Measurements from ENCODE around the gene KIAA1328. TPM values are rescaled to one million over a fixed set of nuclear protein-coding genes. Genes with fewer than 3 reads are reported as not detected.

KIAA1328 gene
- total RNA-seq, 4 donors from 2014 or later: 11.3 to 26.1 (median 15.3) TPM

DNA sequence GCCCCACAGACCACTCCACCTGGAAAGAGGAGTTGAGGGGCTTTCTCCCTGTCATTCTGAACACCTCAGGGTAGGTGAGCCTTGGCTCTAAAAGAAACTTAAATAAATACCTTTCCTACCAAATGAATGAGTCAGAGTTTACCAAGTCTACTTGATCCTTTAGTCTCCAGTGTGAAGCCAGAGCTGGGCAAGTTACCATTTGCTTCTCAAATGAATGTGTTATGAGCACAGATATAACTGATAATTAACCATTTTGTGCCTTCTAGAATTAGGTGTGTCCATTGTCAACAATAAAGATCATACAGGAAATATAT, 347.7 kb downstream of the KIAA1328 start:
- Histone ChIP-seq H3K4me1 (no peaks in the 10 kb centered on the region), H3K27ac (no peak overlapping the region), H3K27me3 (no peaks in the 10 kb centered on the region), H3K36me3 (peaks cover 0 to 17% of the 10 kb centered on the region in 2 donors), H3K4me3 (no peak overlapping the region), H3K9me3 (no peaks in the 10 kb centered on the region)
- ATAC-seq: no peak
- TF ChIP-seq POLR2A (IDR thresholded peaks at IDR 0.05) (no peak), POLR2AphosphoS5 (IDR thresholded peaks at IDR 0.05) (no peak), EP300 (IDR thresholded peaks at IDR 0.05) (no peak), CTCF (IDR thresholded peaks at IDR 0.05) (no peak)

- ATAC-seq: no peak
- Histone ChIP-seq H3K4me3 (no peak overlapping the region), H3K36me3 (peaks cover 0 to 4% of the 10 kb centered on the region in 2 donors), H3K9me3 (no peaks in the 10 kb centered on the region), H3K27ac (no peak overlapping the region), H3K4me1 (no peaks in the 10 kb centered on the region), H3K27me3 (no peaks in the 10 kb centered on the region)
- TF ChIP-seq CTCF (IDR thresholded peaks at IDR 0.05) (no peak), POLR2A (IDR thresholded peaks at IDR 0.05) (no peak), POLR2AphosphoS5 (IDR thresholded peaks at IDR 0.05) (no peak), EP300 (IDR thresholded peaks at IDR 0.05) (no peak)
These were observed 350.5 kb downstream of the KIAA1328 start for GRCh38 chr18:37179384-37179783.

DNA sequence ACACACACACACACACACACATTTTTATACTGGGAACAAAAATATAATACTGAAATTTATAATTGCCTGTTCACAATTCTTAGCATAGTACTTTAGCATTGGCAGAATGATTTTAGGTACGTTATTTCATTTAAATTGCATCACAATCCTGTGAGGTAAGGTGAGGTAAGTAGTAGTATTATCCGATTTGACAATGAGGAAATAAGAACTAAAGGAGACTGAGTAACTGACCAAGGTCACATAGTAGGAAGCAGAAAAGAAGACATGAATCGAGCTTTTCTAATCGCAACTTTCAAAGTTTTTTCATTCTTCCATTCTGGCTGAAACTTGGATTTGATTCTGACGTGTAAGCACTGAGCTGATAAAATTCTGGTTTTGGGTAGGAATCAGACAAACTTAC, 351.2 kb downstream of the KIAA1328 start:
- Histone ChIP-seq H3K27me3 (no peaks in the 10 kb centered on the region), H3K27ac (no peak overlapping the region), H3K9me3 (no peaks in the 10 kb centered on the region), H3K4me3 (no peak overlapping the region), H3K36me3 (no peaks in the 10 kb centered on the region), H3K4me1 (no peaks in the 10 kb centered on the region)
- 93 to 94% methylated on average over 5 of the region's 5 CpGs for WGBS, 2 donors (ENCODE audit: low coverage in 1 of 2)
- ATAC-seq: no peak
- no peak for TF ChIP-seq CTCF (IDR thresholded peaks at IDR 0.05)
- no peak for TF ChIP-seq POLR2AphosphoS5 (IDR thresholded peaks at IDR 0.05)
- no peak for TF ChIP-seq EP300 (IDR thresholded peaks at IDR 0.05)
- TF ChIP-seq POLR2A (IDR thresholded peaks at IDR 0.05): no peak

DNA sequence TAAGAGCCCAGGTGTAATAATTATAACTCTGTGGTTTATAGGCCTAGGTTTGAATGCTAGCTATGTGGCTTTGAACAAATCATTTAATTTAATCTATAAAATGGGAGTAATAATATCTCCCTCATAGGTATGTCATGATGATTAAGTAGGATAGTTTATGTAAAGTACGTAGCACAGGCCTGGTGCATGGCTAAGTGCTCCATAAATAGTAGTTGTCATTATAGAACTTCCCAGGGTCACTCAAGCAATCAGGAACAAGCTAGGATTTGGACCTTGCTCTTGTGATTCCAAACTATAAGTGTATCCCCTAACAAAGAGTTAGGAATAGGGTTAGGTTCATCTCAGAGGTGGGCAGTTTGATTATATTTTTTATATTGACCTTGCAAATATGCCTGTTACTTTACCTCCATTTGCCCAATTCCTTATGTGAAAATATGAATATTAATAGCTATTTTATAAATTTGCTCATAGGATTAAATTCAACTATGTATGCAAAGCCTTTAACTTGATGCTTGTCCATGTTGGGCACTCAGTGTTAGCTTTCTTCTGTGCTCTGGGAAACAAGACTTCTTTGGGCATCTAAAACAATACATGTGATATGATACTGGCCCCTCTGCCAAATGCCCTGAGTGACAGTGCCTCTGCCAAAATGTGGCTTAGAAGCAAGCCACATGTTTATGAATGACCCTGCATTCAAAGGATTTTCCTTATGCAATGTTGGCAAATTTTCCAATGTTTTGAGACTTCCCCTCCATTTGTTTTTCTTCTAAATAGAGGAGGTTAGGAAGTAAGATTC, 353.6 kb downstream of the KIAA1328 start:
- TF ChIP-seq EP300 (IDR thresholded peaks at IDR 0.05) (no peak), POLR2A (IDR thresholded peaks at IDR 0.05) (no peak), POLR2AphosphoS5 (IDR thresholded peaks at IDR 0.05) (no peak), CTCF (IDR thresholded peaks at IDR 0.05) (no peak)
- Histone ChIP-seq H3K36me3 (no peaks in the 10 kb centered on the region), H3K4me3 (no peak overlapping the region), H3K4me1 (no peaks in the 10 kb centered on the region), H3K27me3 (no peaks in the 10 kb centered on the region), H3K9me3 (no peaks in the 10 kb centered on the region), H3K27ac (no peak overlapping the region)
- WGBS, 2 donors (ENCODE audit: low coverage in 1 of 2): 63 to 100% methylated on average over 1 of the region's 1 CpG
- no peak for ATAC-seq

DNA sequence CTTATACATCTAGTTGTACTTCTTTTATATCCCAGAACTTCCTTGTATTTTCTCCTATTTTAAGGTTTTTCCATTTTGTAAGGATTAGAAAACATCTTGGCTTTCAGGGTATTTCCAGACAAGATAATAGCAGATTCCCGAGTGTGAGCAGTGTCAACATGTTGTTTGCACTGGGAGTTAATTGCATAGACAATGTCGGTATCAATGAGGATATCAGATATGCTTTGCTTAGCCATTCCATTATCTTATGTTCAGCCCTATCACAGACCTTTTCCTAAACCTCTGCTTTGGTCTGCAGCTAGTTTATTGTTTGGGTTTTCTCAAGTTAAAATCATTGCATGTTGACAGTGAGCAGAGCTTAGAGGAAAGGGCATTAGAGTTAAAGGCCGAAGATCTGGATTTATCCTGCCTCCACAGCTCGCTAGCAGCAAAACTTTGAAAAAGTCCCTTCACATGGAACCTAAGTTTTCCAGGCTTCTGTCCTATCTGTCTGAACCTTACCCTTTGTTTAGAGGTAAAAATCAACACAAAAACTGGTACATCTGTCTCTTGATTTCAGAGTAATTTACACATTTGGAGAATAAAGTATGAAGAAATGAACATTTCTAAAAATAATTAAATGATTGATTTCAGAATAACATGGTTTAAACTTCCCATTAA, 355.4 kb downstream of the KIAA1328 start:
- TF ChIP-seq POLR2A (IDR thresholded peaks at IDR 0.05): no peak
- TF ChIP-seq EP300 (IDR thresholded peaks at IDR 0.05): no peak
- TF ChIP-seq CTCF (IDR thresholded peaks at IDR 0.05): no peak
- no peak for TF ChIP-seq POLR2AphosphoS5 (IDR thresholded peaks at IDR 0.05)
- Histone ChIP-seq H3K36me3 (no peaks in the 10 kb centered on the region), H3K27ac (no peak overlapping the region), H3K4me1 (no peaks in the 10 kb centered on the region), H3K27me3 (no peaks in the 10 kb centered on the region), H3K4me3 (no peak overlapping the region), H3K9me3 (no peaks in the 10 kb centered on the region)
- 81 to 92% methylated on average over 4 of the region's 4 CpGs for WGBS, 2 donors (ENCODE audit: low coverage in 1 of 2)
- ATAC-seq: no peak
